Left lung (tissue), 10 donors: Measurements from ENCODE around the gene SEPTIN11. TPM values are rescaled to one million over a fixed set of nuclear protein-coding genes. Genes with fewer than 3 reads are reported as not detected.

ENCODE experiments used
- ATAC-seq: fragments of 200-7000 bp; cut with Tn5 transposase; one replicate; pipeline ENCODE4 v1.9.1; 2020; ENCODE audit warnings: moderate library complexity
- DNase-seq, 4 donors: peaks; one replicate each; pipeline ENCODE4 v3.0.0-alpha.2; 2013 to 2020
- H3K27ac ChIP-seq, 2 donors: fragments of 200-600 bp; sonication (generic) in 1 of 2; one replicate each; pipeline versions ENCODE4 v1.5.0 to v1.8.0; 2020 to 2021
- H3K27me3 ChIP-seq, 2 donors: fragments of 200-600 bp; sonication (generic) in 1 of 2; one replicate each; pipeline versions ENCODE4 v1.5.0 to v1.8.0; 2020 to 2021
- H3K36me3 ChIP-seq, 2 donors: fragments of 200-600 bp; sonication (generic) in 1 of 2; one replicate each; pipeline versions ENCODE4 v1.5.0 to v1.8.0; 2020 to 2021
- H3K4me1 ChIP-seq, 2 donors: fragments of 200-600 bp; one replicate each; pipeline ENCODE4 v1.8.0; 2021
- H3K4me3 ChIP-seq, 2 donors: fragments of 200-600 bp; sonication (generic) in 1 of 2; one replicate each; pipeline versions ENCODE4 v1.5.0 to v1.8.0; 2020 to 2021; ENCODE audit warnings: mild to moderate bottlenecking in 1 of 2
- H3K9me3 ChIP-seq, 2 donors: fragments of 200-600 bp; sonication (generic) in 1 of 2; one replicate each; pipeline versions ENCODE4 v1.5.0 to v1.8.0; 2020 to 2021
- intact Hi-C, 2 donors: fragments of 100-400 bp; cut with DNase I; formaldehyde crosslinking; loops; one replicate each; pipeline versions ENCODE4 v1.11.2 to v1.14.2; 2022
- polyA plus RNA-seq, 6 donors: library from polyadenylated mRNA; unstranded; fragments of 120-200 nt; gene quantifications; one replicate each; pipeline ENCODE4 v1.2.1, GENCODE V29; 2013; ENCODE audit not compliant: insufficient read length in 6 of 6
- total RNA-seq, 2 donors: library from RNA; stranded (reverse); fragmentation: NEBNext Ultra II Directional; extraction: Animal tissue kit (Norgen Biotek cat#: 25700); gene quantifications; one replicate each; pipeline ENCODE4 v1.2.1, GENCODE V29; 2021
- TF ChIP-seq, protein P1 (sequence below), 2 donors: fragments of 200-600 bp; sonication (generic) in 1 of 2; IDR thresholded peaks; one replicate each; pipeline versions ENCODE4 v1.5.0 to v1.8.0; 2021; ENCODE audit warnings: antibody characterized with exemption in 2 of 2
- donor health status: DM: no; HTN: yes; CAD: no.
- donor health status: DM: no; HTN: no; CAD: no.

The SEPTIN11 gene
- total and polyA plus RNA-seq, 8 donors, result 134 to 169 (median 159) TPM

DNA sequence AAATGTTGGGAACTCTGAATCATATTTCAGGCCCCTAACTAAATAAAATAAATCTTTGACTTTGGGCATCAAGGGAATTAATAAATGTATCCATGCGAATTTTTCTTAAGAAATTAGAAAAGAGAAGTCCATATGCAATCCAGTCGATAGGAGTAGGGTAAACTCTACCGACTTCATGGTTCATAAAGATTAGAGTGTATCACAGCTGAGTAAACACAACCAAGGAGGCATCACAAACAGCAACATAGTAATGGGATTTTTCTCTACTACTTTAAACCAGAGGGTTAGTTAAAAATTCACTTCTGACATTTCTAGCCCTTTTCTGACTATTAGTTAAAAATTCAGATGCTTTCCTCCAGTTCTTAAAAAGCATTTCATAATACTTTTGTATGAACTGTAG is 19.9 kb downstream of the SEPTIN11 start:
- H3K4me1 ChIP-seq, result no peaks in the 10 kb centered on the region
- TF ChIP-seq, protein P1, sequence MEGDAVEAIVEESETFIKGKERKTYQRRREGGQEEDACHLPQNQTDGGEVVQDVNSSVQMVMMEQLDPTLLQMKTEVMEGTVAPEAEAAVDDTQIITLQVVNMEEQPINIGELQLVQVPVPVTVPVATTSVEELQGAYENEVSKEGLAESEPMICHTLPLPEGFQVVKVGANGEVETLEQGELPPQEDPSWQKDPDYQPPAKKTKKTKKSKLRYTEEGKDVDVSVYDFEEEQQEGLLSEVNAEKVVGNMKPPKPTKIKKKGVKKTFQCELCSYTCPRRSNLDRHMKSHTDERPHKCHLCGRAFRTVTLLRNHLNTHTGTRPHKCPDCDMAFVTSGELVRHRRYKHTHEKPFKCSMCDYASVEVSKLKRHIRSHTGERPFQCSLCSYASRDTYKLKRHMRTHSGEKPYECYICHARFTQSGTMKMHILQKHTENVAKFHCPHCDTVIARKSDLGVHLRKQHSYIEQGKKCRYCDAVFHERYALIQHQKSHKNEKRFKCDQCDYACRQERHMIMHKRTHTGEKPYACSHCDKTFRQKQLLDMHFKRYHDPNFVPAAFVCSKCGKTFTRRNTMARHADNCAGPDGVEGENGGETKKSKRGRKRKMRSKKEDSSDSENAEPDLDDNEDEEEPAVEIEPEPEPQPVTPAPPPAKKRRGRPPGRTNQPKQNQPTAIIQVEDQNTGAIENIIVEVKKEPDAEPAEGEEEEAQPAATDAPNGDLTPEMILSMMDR (IDR thresholded peaks at IDR 0.05), result no peak
- no peaks in the 10 kb centered on the region for H3K36me3 ChIP-seq
- DNase-seq (no peak), ATAC-seq (no peak)
- no peak overlapping the region for H3K27ac ChIP-seq
- no peaks in the 10 kb centered on the region for H3K27me3 ChIP-seq
- no peaks in the 10 kb centered on the region for H3K9me3 ChIP-seq
- intact Hi-C loops, result no loop called here
- H3K4me3 ChIP-seq, result no peak overlapping the region

- intact Hi-C loops, result no loop called here
- H3K4me3 ChIP-seq, result no peak overlapping the region
- no peaks in the 10 kb centered on the region for H3K36me3 ChIP-seq
- no peak for ATAC-seq
- no peaks in the 10 kb centered on the region for H3K9me3 ChIP-seq
- DNase-seq, result no peak
- no peaks in the 10 kb centered on the region for H3K4me1 ChIP-seq
- H3K27me3 ChIP-seq, result no peaks in the 10 kb centered on the region
- TF ChIP-seq, protein P1 (IDR thresholded peaks at IDR 0.05), result no peak
- H3K27ac ChIP-seq, result no peak overlapping the region
Measured at GRCh38 chr4:76969941-76970529, 20.5 kb downstream of the SEPTIN11 start.

- no peak for ATAC-seq
- no peaks in the 10 kb centered on the region for H3K9me3 ChIP-seq
- no peak for DNase-seq
- no peaks in the 10 kb centered on the region for H3K27me3 ChIP-seq
- TF ChIP-seq, protein P1 (IDR thresholded peaks at IDR 0.05), result no peak
- no peaks in the 10 kb centered on the region for H3K36me3 ChIP-seq
- intact Hi-C loops, result no loop called here
- no peaks in the 10 kb centered on the region for H3K4me1 ChIP-seq
- H3K27ac ChIP-seq, result no peak overlapping the region
- H3K4me3 ChIP-seq, result no peak overlapping the region
Measured at GRCh38 chr4:76972306-76972705, 22.8 kb downstream of the SEPTIN11 start.

GRCh38 chr4:76974150-76974549 is 24.6 kb downstream of the SEPTIN11 start:
- Histone ChIP-seq H3K27ac (no peak overlapping the region), H3K4me3 (no peak overlapping the region), H3K4me1 (peaks cover 0 to 7% of the 10 kb centered on the region in 2 donors), H3K27me3 (no peaks in the 10 kb centered on the region), H3K36me3 (no peaks in the 10 kb centered on the region), H3K9me3 (no peaks in the 10 kb centered on the region)
- DNase-seq, result no peak
- TF ChIP-seq, protein P1 (IDR thresholded peaks at IDR 0.05), result no peak
- ATAC-seq, result no peak
- intact Hi-C loops, result no loop called here

GRCh38 chr4:76977113-76977512 is 27.6 kb downstream of the SEPTIN11 start:
- Histone ChIP-seq H3K4me3 (no peak overlapping the region), H3K9me3 (no peaks in the 10 kb centered on the region), H3K27ac (no peak overlapping the region), H3K27me3 (no peaks in the 10 kb centered on the region), H3K36me3 (no peaks in the 10 kb centered on the region), H3K4me1 (peaks cover 0 to 27% of the 10 kb centered on the region in 2 donors)
- ATAC-seq (no peak), DNase-seq (no peak)
- intact Hi-C loops, result no loop called here
- TF ChIP-seq, protein P1 (IDR thresholded peaks at IDR 0.05), result no peak
